ENCODE results near the gene KPNA6.
A peak's percentile ranks its signal among the peaks of the same experiment; 100 is the strongest.

Gene KPNA6

DNA sequence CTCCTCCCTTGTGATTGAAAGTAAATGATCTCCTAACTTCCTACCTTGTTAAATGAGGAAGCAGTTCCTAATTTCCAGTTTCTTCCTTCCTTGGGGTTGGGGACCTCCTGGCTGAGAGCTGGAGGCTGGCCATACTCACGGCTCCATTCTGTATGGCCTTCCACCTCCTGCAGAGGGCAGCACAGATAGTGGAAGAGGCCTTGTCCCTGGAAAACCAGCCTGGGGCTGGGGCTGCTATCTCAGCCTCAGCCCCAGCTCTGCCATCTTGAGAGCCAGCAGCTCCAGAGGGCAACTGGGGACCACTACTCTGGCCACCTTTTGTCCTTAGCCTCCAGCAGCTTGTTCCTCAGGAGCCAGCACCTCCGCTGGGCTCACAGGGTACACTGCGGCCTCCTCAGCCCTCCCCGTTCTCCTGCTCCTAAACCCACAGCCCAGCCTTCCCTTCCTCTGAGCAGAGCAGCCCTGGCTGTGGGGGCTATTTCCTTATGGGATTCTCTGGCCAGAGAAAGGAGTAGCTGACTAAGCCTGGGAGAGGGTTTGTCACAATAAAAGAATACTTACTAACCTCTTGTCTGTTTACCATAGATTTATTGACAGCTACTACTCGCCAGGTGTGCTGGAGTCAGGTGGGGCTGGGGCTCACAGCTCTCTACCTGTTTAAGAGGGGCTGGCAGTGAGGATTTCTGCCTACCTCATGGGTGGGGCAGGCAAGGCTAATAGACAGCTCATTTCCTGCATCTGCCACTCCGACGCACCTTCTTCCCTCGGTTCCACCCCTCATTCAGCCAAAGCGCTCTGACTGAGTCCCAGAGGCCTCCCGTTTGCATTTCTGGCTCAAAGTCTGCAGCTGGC is 108.0 kb downstream of the KPNA6 start:
- Histone ChIP-seq H3K27me3 (ENCODE audit: control insufficient read depth, insufficient read depth, low read length) (no peaks in the 10 kb centered on the region), H3K4me3 (ENCODE audit: low read depth, low read length) (no peak overlapping the region), H3K4me1 (ENCODE audit: control insufficient read depth, insufficient read depth, low read length) (no peaks in the 10 kb centered on the region), H3K9me3 (ENCODE audit: control insufficient read depth, insufficient read depth, low read length) (no peaks in the 10 kb centered on the region), H3K36me3 (ENCODE audit: control insufficient read depth, insufficient read depth, low read length) (peaks cover 17% of the 10 kb centered on the region), H3K9ac (ENCODE audit: low read depth, low read length) (no peak overlapping the region)

- Histone ChIP-seq H3K9ac (ENCODE audit: low read depth, low read length) (no peak overlapping the region), H3K4me3 (ENCODE audit: low read depth, low read length) (no peak overlapping the region), H3K9me3 (ENCODE audit: control insufficient read depth, insufficient read depth, low read length) (no peaks in the 10 kb centered on the region), H3K36me3 (ENCODE audit: control insufficient read depth, insufficient read depth, low read length) (peaks cover 17% of the 10 kb centered on the region), H3K4me1 (ENCODE audit: control insufficient read depth, insufficient read depth, low read length) (no peaks in the 10 kb centered on the region), H3K27me3 (ENCODE audit: control insufficient read depth, insufficient read depth, low read length) (no peaks in the 10 kb centered on the region)
Measured at GRCh38 chr1:32216566-32216965, 108.7 kb downstream of the KPNA6 start.

- no peak overlapping the region for H3K4me3 ChIP-seq (ENCODE audit: low read depth, low read length)
- no peak overlapping the region for H3K9ac ChIP-seq (ENCODE audit: low read depth, low read length)
- no peaks in the 10 kb centered on the region for H3K9me3 ChIP-seq (ENCODE audit: control insufficient read depth, insufficient read depth, low read length)
- peaks cover 17% of the 10 kb centered on the region for H3K36me3 ChIP-seq (ENCODE audit: control insufficient read depth, insufficient read depth, low read length)
- no peaks in the 10 kb centered on the region for H3K27me3 ChIP-seq (ENCODE audit: control insufficient read depth, insufficient read depth, low read length)
- no peaks in the 10 kb centered on the region for H3K4me1 ChIP-seq (ENCODE audit: control insufficient read depth, insufficient read depth, low read length)
Measured at GRCh38 chr1:32219022-32219421, 111.2 kb downstream of the KPNA6 start.

- Histone ChIP-seq H3K4me3 (ENCODE audit: low read depth, low read length) (peak overlapping the region; percentile 96), H3K9me3 (ENCODE audit: control insufficient read depth, insufficient read depth, low read length) (no peaks in the 10 kb centered on the region), H3K27me3 (ENCODE audit: control insufficient read depth, insufficient read depth, low read length) (no peaks in the 10 kb centered on the region), H3K36me3 (ENCODE audit: control insufficient read depth, insufficient read depth, low read length) (peaks cover 22% of the 10 kb centered on the region), H3K4me1 (ENCODE audit: control insufficient read depth, insufficient read depth, low read length) (no peaks in the 10 kb centered on the region), H3K9ac (ENCODE audit: low read depth, low read length) (no peak overlapping the region)
Measured at GRCh38 chr1:32220746-32221580, 113.1 kb downstream of the KPNA6 start.

DNA sequence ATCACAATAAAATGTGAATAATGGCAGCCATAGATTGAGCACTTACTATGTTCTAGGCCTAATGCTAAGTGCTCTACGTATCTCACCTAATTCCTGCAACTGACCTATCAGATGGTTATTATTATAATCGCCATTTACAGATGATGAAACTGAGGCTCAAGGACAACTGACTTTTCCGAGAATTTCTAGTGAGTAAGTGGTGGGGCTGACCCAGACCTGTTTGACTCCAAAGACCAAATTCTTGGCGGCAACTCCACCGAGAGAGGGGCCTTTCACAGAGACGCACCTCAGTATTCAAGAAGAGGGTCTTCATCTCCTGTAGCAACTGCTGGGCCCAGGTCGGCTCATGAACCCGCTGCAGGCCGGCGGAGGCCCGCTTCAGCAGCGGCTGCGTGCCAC is 113.7 kb downstream of the KPNA6 start:
- Histone ChIP-seq H3K9ac (ENCODE audit: low read depth, low read length) (peak overlapping the region; percentile 74), H3K4me1 (ENCODE audit: control insufficient read depth, insufficient read depth, low read length) (no peaks in the 10 kb centered on the region), H3K9me3 (ENCODE audit: control insufficient read depth, insufficient read depth, low read length) (no peaks in the 10 kb centered on the region), H3K4me3 (ENCODE audit: low read depth, low read length) (peak overlapping the region; percentile 96), H3K27me3 (ENCODE audit: control insufficient read depth, insufficient read depth, low read length) (no peaks in the 10 kb centered on the region), H3K36me3 (ENCODE audit: control insufficient read depth, insufficient read depth, low read length) (peaks cover 23% of the 10 kb centered on the region)

- Histone ChIP-seq H3K27me3 (ENCODE audit: control insufficient read depth, insufficient read depth, low read length) (no peaks in the 10 kb centered on the region), H3K9ac (ENCODE audit: low read depth, low read length) (peak within 1 kb of the TSS; percentile 74), H3K4me1 (ENCODE audit: control insufficient read depth, insufficient read depth, low read length) (no peaks in the 10 kb centered on the region), H3K4me3 (ENCODE audit: low read depth, low read length) (peak within 1 kb of the TSS; percentile 96), H3K36me3 (ENCODE audit: control insufficient read depth, insufficient read depth, low read length) (peaks cover 22% of the 10 kb centered on the region), H3K9me3 (ENCODE audit: control insufficient read depth, insufficient read depth, low read length) (no peaks in the 10 kb centered on the region)
Measured at GRCh38 chr1:32221980-32222755, 114.3 kb downstream of the KPNA6 start, which contains the start of the genes EIF3I and TMEM234. EIF3I (plus strand) TSS chr1:32222407; CDS start chr1:32222442, 35 bp downstream. TMEM234 (minus strand) TSS chr1:32222353; CDS start chr1:32222322, 31 bp downstream.

- Histone ChIP-seq H3K4me3 (ENCODE audit: low read depth, low read length) (no peak overlapping the region), H3K27me3 (ENCODE audit: control insufficient read depth, insufficient read depth, low read length) (no peaks in the 10 kb centered on the region), H3K36me3 (ENCODE audit: control insufficient read depth, insufficient read depth, low read length) (peaks cover 34% of the 10 kb centered on the region), H3K9ac (ENCODE audit: low read depth, low read length) (no peak overlapping the region), H3K4me1 (ENCODE audit: control insufficient read depth, insufficient read depth, low read length) (no peaks in the 10 kb centered on the region), H3K9me3 (ENCODE audit: control insufficient read depth, insufficient read depth, low read length) (no peaks in the 10 kb centered on the region)
Measured at GRCh38 chr1:32223683-32224082, 115.8 kb downstream of the KPNA6 start.

DNA sequence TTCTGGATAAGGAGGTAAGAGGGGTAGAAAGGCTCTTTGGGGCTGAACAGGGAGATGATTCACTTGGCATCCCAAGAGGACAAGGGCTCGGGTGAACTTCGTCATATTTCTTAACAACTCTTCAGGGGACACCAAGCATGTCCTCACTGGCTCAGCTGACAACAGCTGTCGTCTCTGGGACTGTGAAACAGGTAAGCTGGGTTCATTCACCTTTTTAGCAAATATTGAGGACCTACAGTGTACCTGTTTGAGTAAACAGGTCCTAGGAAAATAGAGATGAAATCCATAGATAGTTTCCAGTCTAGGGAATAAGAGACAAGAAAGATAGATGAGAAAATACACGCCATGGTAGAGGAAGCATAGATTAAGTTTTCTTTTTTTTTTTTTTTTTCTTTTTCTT is 116.4 kb downstream of the KPNA6 start:
- Histone ChIP-seq H3K27me3 (ENCODE audit: control insufficient read depth, insufficient read depth, low read length) (no peaks in the 10 kb centered on the region), H3K36me3 (ENCODE audit: control insufficient read depth, insufficient read depth, low read length) (peaks cover 38% of the 10 kb centered on the region), H3K4me1 (ENCODE audit: control insufficient read depth, insufficient read depth, low read length) (no peaks in the 10 kb centered on the region), H3K9me3 (ENCODE audit: control insufficient read depth, insufficient read depth, low read length) (no peaks in the 10 kb centered on the region), H3K9ac (ENCODE audit: low read depth, low read length) (no peak overlapping the region), H3K4me3 (ENCODE audit: low read depth, low read length) (no peak overlapping the region)
